ENCODE results near the gene RPS25.

DNA sequence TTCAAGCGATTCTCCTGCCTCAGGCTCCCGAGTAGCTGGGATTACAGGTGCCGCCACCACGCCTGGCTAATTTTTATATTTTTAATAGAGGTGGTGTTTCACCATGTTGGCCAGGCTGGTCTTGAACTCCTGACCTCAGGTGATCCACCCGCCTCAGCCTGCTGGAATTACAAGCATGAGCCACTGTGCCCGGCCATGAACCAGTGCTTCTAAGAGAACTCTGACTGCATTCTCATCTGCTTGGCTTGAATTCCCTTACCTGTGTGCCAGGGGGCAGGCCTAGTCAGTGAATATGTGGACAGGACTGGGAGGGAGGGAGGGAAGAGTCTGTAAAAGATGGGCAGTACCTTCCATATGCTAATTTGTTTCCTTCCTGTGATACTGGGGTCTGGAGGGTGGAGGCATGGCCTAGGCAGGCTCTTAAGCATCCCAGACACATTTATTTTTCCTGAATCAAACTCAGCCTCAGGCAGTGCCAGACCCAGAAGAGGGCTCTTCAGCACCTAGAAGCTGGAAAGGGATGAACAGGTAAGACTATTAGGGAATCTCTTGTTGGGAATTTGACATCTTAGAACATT lies 6.6 kb downstream of the RPS25 start:
- TF ChIP-seq, protein P1, sequence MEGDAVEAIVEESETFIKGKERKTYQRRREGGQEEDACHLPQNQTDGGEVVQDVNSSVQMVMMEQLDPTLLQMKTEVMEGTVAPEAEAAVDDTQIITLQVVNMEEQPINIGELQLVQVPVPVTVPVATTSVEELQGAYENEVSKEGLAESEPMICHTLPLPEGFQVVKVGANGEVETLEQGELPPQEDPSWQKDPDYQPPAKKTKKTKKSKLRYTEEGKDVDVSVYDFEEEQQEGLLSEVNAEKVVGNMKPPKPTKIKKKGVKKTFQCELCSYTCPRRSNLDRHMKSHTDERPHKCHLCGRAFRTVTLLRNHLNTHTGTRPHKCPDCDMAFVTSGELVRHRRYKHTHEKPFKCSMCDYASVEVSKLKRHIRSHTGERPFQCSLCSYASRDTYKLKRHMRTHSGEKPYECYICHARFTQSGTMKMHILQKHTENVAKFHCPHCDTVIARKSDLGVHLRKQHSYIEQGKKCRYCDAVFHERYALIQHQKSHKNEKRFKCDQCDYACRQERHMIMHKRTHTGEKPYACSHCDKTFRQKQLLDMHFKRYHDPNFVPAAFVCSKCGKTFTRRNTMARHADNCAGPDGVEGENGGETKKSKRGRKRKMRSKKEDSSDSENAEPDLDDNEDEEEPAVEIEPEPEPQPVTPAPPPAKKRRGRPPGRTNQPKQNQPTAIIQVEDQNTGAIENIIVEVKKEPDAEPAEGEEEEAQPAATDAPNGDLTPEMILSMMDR (IDR thresholded peaks at IDR 0.05; ENCODE audit: low read length): no peak
- TF ChIP-seq EZH2 (IDR thresholded peaks at IDR 0.05; ENCODE audit: borderline replicate concordance, low read length): no peak

All from OCI-LY1 (cell line).